Raji (cell line): ENCODE measurements around the gene LRRC15.

Experiments used
- POLR2A ChIP-seq: IDR thresholded peaks from 2 replicates; pipeline ENCODE4 v1.6.1; 2011; ENCODE audit warnings: low read depth, low read length, control low read depth; ENCODE audit not compliant: insufficient read depth

LRRC15 gene

DNA sequence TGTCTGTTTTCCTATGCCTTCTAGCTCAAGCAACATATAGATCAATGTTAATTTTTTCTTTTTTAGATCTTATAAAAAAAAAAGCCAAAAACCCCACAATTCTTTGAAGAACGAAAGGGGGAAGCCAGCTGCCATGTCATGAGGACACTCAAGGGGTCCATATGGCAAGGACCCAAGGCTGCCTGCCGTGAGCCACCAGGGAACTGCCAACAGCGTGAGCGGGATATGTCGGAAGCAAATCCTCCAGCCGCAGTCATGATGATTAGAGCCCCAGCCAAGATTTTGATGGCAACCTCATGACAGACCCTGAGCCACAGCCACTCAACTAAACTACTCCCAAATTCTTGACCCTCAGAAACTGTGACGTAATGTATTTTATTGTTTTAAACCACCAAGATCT, 23.0 kb upstream of the LRRC15 start:
- TF ChIP-seq POLR2A = no peak

DNA sequence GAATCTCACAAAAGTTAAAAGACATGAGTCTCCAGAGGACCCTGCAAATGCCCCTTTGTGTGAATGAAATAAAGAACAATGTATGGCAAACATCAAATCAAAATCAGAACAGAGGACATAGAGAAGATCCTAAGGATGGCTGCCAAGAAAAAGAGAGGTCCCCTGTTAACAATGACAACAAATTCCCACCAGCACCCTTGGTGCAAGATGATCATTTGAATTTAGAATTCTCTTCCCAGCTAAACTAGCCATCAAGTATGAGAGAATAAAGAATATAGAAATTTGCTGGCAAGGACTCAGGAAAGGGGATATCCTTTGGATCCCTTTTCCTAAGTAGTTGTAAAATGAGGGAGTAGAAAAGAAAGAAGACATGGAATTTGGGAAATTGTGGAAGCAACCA, 21.3 kb upstream of the LRRC15 start:
- no peak for TF ChIP-seq POLR2A

DNA sequence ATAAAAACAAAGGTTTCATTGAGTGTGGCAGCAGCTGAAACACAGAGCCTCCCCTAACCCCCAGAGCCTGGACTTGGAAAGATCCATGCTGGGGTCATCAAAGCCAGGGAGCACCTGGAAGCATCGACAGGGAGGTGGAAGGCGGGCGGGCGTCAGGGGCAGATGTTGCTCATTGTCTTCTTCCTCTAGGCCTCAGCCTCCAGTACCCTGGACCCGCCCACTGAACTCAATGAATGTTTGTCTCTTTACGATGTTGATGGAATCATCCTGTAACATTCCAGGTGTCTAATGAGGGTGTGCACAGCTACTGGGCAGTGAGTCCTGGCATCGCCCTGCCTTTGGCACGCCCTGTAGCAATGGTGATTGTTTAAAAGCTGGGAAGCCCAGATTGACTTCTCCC, 19.7 kb upstream of the LRRC15 start:
- TF ChIP-seq POLR2A = no peak

DNA sequence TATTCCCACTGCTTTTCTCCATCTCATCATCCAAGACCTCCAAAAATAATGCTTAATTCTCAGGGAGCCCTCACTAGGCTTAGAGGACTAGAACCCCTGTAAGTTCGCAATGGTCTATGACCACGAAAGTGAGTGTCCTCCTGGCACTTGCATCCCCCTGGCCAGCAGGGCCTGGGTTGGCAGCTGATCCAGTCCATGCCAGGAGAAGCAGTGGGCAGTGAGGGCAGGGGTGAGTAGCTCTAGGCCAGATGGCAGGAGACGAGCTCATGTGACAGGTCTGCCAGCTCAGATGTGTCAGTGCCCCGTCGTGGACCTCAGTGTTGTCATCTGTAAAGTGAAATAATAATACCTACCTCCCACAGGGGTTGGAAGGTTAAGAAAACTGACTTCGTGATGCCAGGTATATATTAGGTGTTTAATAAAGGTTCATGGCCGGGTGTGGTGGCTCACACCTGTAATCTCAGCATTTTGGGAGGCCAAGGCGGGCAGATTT, 18.4 kb upstream of the LRRC15 start:
- no peak for TF ChIP-seq POLR2A

DNA sequence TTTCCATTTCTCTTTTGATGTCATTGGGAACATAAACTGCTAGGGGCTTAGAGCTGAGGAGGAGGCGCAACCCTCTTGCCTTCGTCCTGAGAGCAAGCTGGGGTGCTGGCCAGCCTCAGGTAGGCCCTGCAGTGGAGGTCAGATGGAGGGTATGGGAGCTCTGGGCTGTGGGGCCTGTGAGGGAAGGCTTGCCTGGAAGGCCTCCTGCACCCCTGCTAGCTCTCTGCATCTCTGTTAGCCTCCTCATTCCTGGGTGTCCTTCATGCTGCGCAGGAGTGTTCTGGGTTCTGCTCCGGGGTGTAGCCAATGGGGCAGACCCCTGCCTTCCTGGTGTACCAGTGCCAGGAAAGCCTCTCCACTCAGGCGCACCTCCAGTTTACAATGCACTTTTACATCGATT, 17.7 kb upstream of the LRRC15 start:
- TF ChIP-seq POLR2A = no peak

DNA sequence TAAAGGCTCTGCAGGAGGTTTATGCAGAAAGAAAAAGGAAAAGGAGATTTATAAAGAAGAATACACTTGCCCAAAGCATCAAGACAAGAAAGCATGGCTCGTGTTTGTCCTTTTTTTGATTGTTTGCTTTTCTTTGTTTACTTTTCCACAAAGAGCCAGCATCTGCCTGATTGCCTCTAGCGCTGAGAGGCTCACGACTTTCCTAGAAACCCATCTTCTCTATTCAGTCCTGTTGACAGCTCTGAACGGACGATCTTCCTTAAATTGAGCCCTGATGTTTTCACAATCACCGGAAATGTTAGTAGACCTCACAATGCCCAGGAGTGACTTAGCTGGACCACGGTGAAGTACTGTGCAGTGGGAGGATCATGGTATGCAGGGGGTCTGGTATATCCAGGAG, 17.1 kb upstream of the LRRC15 start:
- no peak for TF ChIP-seq POLR2A

DNA sequence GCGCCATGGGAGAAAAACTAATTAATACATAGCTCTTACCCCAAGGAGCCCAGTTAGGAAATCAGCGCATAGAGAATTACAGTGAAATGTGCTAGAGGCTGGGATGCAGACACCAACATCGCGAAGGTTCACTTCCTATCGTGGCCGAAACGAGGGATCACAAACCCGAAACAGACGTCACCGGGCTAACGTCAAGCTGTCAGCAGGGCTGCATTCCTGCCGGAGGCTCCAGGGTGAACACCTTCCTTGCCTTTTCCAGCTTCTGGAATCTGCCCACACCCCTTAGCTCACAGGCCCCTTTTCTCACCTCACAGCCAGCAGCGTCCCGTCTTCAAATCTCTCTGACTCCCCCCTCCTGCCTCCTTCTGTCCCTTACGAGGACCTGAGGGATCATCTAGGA, 16.5 kb upstream of the LRRC15 start:
- no peak for TF ChIP-seq POLR2A

DNA sequence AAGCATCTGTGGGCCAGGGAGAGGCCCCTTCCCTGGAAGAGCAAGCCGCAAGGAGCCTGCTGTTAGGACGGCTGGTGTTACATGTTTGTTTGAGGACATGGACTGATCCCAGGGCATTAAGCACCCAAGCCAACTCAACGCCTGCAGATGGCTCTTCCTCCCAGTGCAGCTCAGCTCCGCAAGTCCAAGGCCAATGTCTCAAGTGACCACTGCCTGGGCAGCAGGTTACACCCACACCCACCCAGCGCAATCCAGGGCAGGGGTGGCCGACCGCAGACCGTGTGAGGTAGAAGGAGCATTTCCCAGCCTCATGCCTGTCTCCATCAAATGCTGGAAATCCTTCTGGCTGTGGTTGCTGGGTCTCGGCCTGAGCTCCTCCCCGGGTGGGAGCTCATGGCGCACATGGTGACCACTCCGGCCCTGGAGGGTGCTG, 15.0 kb upstream of the LRRC15 start:
- no peak for TF ChIP-seq POLR2A

DNA sequence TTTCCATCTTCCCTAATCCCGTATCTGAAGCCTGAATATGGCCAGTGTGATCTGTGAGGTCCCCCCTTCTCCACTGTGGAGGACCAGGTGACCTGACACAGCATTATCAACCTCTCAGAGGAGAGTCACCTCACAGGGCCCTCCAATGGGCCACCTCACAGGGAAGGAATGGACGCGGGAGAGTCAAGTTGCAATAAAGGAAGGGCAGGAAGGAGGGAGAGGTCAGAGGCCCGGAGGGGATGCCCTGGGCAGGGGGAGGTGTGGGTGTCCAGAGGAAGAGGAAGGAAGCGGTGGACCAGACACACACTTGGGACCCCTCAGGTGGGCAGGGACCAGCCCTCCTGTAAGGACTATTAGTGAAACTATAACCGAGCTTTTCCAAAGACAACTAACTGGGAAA, 14.6 kb upstream of the LRRC15 start:
- no peak for TF ChIP-seq POLR2A

DNA sequence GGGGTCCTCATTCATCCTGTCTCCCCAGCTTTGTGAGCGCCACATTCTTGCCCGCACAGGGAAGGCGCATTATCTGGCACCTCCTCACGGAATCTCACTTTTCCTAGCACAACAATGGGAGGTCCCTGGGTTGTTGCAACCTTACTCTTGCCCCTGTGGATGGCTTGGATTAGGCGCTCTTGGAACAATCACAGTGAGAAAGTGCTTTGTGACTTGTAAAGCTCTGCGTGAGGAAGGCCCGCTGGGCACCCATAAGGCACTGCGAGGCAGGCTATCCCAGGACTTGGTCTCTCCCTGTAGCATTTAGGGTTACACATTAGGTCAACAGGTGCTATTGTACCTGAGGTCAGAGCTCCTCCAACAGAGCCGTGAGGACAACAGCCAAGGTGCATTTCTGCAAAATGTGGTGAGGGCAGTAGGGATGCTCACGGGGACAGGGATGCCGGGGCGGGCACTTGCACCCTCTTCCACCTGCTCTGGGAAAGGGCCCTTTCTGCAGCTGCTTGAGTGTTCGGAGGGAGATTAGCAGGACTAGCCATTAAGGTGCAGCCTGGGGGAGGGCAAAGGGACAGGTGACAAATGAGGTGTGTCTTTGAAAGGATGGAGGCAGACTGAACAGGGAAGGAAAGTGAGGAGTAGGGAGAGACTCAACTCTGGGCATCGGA, 13.9 kb upstream of the LRRC15 start:
- TF ChIP-seq POLR2A = no peak

DNA sequence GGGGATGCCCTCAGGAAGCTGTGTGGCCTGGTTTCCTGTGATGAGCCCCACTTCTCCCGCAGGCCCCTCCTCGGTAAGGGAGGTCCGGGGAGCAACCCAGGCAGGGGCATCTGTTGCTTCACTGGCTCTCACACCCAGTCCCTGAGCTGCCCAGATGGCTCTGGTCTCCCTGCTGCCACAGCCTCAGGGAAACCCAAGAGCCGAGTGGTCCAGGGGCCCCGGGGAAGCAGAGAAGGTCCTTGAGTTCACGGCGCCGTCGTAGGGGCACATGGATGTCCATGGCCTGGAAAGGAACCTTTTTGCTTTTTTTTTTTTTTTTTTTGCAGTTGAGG, 13.3 kb upstream of the LRRC15 start:
- TF ChIP-seq POLR2A = no peak

DNA sequence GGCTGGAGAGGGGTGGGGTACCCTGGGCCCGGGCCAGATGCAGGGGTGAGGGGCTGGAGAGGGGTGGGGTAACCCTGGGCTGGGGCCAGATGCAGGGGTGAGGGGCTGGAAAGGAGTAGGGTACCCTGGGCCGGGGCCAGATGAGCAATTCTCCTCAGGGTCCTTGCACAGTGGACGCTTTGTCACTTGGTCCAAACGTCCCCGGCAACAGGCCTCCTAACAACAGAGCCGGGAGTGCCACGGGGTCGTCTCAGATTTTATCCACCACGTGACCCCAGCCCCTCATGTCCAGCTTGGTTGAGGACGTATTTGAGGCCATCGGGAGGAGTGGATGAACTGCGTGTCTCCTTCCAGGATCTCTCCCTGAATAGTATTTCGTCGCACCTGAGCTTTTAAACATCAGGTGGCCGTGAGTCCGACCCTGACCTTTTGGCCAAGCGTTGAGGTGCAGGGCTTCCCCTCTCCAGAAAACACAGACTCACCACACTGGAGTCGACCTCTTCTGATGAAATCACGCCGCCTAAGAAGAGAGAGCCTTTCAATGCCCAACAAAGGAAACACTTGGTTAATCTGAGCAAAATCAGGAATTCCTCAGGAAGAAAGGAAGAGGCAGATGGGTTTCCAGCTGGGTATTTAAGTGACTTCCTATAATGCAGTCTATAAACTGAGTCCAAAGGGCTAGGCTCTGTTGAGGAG, 12.8 kb upstream of the LRRC15 start:
- TF ChIP-seq POLR2A = no peak

DNA sequence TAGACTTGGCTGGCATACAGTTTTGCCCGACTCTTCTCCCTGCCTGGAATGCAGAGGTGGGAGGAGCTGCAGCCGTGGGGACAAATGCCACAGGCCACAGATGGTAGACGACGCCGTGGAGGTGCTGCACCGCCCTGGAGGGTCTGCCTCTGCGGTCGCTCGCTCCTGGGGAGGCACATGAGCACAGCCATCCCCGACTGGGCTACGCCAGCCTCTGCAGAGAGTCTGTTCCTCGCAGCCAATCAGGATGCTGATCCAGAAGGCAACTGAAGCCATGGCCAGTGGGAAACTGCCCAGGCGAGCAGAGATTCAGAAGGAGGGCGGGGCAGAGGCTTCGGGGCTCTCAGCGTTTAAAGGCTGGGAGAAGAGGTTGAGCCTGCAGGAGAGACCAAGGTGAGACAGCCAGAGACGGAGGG, 11.9 kb upstream of the LRRC15 start:
- TF ChIP-seq POLR2A = no peak

DNA sequence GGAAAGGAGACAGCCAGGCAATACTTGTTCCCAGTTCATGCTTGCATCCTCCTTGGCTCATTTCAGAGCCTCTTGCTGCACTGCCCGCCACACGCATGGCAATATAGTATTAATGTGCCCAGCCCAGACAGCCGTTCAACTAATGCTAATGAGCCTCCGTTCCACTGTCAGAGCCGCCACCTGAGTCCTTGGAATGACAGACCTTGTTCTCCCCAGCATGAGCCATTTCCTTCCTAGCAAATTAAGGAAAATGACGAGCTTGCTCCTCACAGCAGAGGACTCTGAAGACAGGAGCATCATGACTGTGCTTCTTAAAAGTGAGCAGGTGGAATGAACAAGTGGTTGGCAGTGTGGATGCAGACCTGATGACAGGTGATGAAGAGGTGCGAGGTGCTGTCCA, 10.8 kb upstream of the LRRC15 start:
- TF ChIP-seq POLR2A = no peak

DNA sequence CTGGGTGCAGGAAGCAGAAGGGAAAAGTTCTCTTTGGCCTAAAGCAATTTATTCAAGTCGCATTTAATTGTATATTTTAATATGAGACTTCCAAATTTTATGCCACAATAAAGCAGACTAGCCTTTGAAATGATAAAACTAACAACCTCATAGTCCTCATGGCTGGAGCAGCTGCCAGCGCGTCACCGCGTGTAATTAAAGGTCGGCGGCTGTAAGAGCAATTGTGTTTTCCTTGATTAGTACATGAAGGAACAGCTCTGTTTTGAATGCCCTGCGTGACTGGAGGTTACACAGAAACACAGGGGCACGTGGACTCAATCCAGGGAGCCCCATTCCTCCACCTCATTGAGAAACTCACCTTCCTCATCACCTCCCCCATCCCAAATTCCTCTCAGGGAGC, 10.1 kb upstream of the LRRC15 start:
- TF ChIP-seq POLR2A = no peak

DNA sequence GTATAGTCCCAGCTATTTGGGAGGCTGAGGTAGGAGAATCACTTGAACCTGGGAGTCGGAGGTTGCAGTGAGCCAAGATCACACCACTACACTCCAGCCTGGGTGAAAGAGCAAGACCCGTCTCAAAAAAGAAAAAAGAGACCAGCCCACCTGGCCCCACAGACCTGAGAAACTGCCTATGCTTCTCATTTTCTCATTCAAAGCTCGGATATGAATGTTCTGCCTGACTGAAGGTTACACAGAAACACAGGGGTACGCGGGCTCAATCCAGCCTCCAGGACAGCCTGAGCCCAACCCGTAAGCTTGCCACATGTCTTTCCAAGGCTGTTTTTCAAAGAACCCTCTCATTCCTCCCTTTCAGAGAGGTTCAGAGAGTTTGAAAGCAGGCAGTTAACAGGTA, 9.7 kb upstream of the LRRC15 start:
- TF ChIP-seq POLR2A = no peak

DNA sequence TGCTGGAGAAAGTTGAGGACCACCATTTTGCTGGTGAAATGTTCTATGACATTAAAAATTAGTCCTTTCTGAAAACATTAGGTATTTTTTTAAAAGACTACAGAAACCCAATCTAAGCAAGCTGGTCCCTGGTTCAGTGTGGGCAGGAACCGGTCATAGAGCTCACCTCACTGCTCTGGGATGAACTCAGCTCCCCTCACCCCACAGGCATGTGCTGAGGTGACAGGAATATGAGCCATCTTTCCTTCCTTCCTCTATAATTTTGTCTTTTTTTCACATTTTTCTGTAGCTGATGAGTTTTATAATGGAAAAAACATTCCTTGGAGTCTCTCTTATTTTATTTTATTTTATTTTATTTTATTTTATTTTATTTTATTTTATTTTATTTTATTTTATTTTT, 8.2 kb upstream of the LRRC15 start:
- TF ChIP-seq POLR2A = no peak
